HG02884 (cell line): Measurements from ENCODE around the gene LRIT1.

Source experiments
- ATAC-seq: cut with Tn5 transposase; IDR thresholded peaks from one replicate; pipeline ENCODE4 v1.9.1; 2021; ENCODE audit warnings: mild to moderate bottlenecking, moderate library complexity; ENCODE audit not compliant: unreplicated experiment

The LRIT1 gene

GRCh38 chr10:84195044-84195830 lies 46.1 kb downstream of the LRIT1 start:
- no peak for ATAC-seq

GRCh38 chr10:84194424-84195043 lies 46.8 kb downstream of the LRIT1 start, which contains the start of gene CDHR1:
Gene CDHR1, plus strand, starts transcription at chr10:84194537. Its CDS starts 224 bp downstream, at chr10:84194761.
- ATAC-seq = peak; percentile 77

GRCh38 chr10:84193846-84194423 lies 47.4 kb downstream of the LRIT1 start:
- ATAC-seq = no peak

GRCh38 chr10:84193327-84193726 lies 48.0 kb downstream of the LRIT1 start:
- ATAC-seq = no peak

- ATAC-seq = no peak
Measured at GRCh38 chr10:84191106-84191505, 50.2 kb downstream of the LRIT1 start.

- ATAC-seq = no peak
Measured at GRCh38 chr10:84190621-84191020, 50.7 kb downstream of the LRIT1 start.

- no peak for ATAC-seq
Measured at GRCh38 chr10:84188815-84189214, 52.5 kb downstream of the LRIT1 start.

GRCh38 chr10:84185526-84186175 lies 55.7 kb downstream of the LRIT1 start:
- no peak for ATAC-seq

DNA sequence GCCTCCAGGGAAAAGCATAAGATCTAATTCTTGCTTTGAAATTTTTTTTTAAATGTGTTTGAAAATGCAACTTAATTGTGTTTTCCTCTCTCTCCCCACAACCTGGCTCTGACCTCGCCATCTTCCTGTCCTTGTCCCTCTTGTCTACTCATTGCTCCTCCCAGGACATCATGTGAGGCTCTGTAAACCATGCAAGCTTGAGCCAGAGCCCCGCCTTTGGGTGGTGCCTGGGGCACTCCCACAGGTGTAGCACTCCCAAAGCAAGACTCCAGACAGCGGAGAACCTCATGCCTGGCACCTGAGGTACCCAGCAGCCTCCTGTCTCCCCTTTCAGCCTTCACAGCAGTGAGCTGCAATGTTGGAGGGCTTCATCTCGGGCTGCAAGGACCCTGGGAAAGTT lies 56.8 kb downstream of the LRIT1 start:
- no peak for ATAC-seq

- no peak for ATAC-seq
Measured at GRCh38 chr10:84181631-84182030, 59.7 kb downstream of the LRIT1 start.
